CD14-positive monocyte (primary cell): ENCODE measurements around the gene ACAA1. TPM values are rescaled to one million over a fixed set of nuclear protein-coding genes. Genes with fewer than 3 reads are reported as not detected.
"Not testable (repeated sequence)": the region's sequence is repeated elsewhere in the genome, so short reads cannot be mapped to it uniquely, and the experiment has no call there.

Experiments used
- DNase-seq, 3 donors: peaks; one replicate each; pipeline ENCODE4 v3.0.0-alpha.2; 2011 to 2022
- H2AFZ ChIP-seq: 2 replicates; pipeline ENCODE4 v1.6.0; 2012; ENCODE audit warnings: mild to moderate bottlenecking, low read depth, low read length, inconsistent platforms; ENCODE audit not compliant: insufficient read depth, poor library complexity, severe bottlenecking
- H3K27ac ChIP-seq, 2 donors: 1 replicate in 1 of 2; 2 replicates in 1 of 2; pipeline ENCODE4 v1.5.1; 2012 to 2013; ENCODE audit warnings: low read length in 2 of 2, control low read depth in 1 of 2, inconsistent platforms in 1 of 2, low read depth in 1 of 2, mild to moderate bottlenecking in 1 of 2
- H3K27me3 ChIP-seq, 2 donors: one replicate each; pipeline versions ENCODE4 v1.6.0 to v1.6.1; 2011 to 2013; ENCODE audit warnings: low read length in 2 of 2; ENCODE audit not compliant: control insufficient read depth in 2 of 2, insufficient read depth in 2 of 2
- H3K36me3 ChIP-seq, 2 donors: replicated peaks in 1 of 2; 1 replicate in 1 of 2; 2 replicates in 1 of 2; pipeline versions ENCODE4 v1.5.1 to v1.6.1; 2012 to 2013; ENCODE audit warnings: low read length in 2 of 2, control low read depth in 1 of 2, inconsistent platforms in 1 of 2, mild to moderate bottlenecking in 1 of 2; ENCODE audit not compliant: insufficient read depth in 2 of 2, control insufficient read depth in 1 of 2
- H3K4me1 ChIP-seq, 2 donors: 1 replicate in 1 of 2; 2 replicates in 1 of 2; pipeline versions ENCODE4 v1.5.1 to v1.6.1; 2012 to 2013; ENCODE audit warnings: low read length in 2 of 2, control low read depth in 1 of 2, inconsistent platforms in 1 of 2, mild to moderate bottlenecking in 1 of 2, moderate library complexity in 1 of 2; ENCODE audit not compliant: insufficient read depth in 2 of 2, control insufficient read depth in 1 of 2
- H3K4me2 ChIP-seq: replicated peaks from 2 replicates; pipeline ENCODE3; 2012; ENCODE audit warnings: low read length, moderate library complexity, mild to moderate bottlenecking; ENCODE audit not compliant: poor library complexity, severe bottlenecking; ENCODE audit errors: extremely low read depth
- H3K4me3 ChIP-seq, 3 experiments: fragments of 200-600 bp in 1 of 3; sonication (generic) in 1 of 3; replicated peaks in 1 of 3; 1 replicate in 2 of 3; 2 replicates in 1 of 3; pipeline ENCODE4 v1.5.1; 2011 to 2013; ENCODE audit warnings: low read length in 3 of 3, mild to moderate bottlenecking in 3 of 3, control low read depth in 2 of 3, low read depth in 2 of 3, inconsistent platforms in 1 of 3, moderate library complexity in 1 of 3
- H3K79me2 ChIP-seq: 2 replicates; pipeline ENCODE4 v1.6.0; 2012; ENCODE audit warnings: mild to moderate bottlenecking, control low read depth, inconsistent platforms, low read length, moderate library complexity; ENCODE audit not compliant: insufficient read depth
- H3K9ac ChIP-seq: 2 replicates; pipeline ENCODE4 v1.6.0; 2017; ENCODE audit warnings: low read length, mild to moderate bottlenecking; ENCODE audit not compliant: insufficient read depth, poor library complexity, severe bottlenecking
- H3K9me3 ChIP-seq, 2 donors: replicated peaks in 1 of 2; 1 replicate in 1 of 2; 2 replicates in 1 of 2; pipeline versions ENCODE4 v1.5.1 to v1.6.1; 2012 to 2013; ENCODE audit warnings: low read length in 2 of 2, control low read depth in 1 of 2; ENCODE audit not compliant: control insufficient read depth in 1 of 2, insufficient read depth in 1 of 2
- H4K20me1 ChIP-seq: 2 replicates; pipeline ENCODE4 v1.6.0; 2012; ENCODE audit warnings: mild to moderate bottlenecking, low read length, control low read depth, moderate library complexity; ENCODE audit not compliant: insufficient read depth
- H3K27ac Mint-ChIP-seq, 7 donors: one replicate each; pipeline ENCODE4 v1.8.0; 2020; ENCODE audit warnings: mild to moderate bottlenecking in 7 of 7, mixed read lengths in 7 of 7, moderate library complexity in 6 of 7, inconsistent platforms in 2 of 7
- H3K27me3 Mint-ChIP-seq, 3 donors: one replicate each; pipeline ENCODE4 v1.8.0; 2021 to 2022; ENCODE audit warnings: low read depth in 3 of 3, mild to moderate bottlenecking in 3 of 3, mixed read lengths in 3 of 3, moderate library complexity in 3 of 3, inconsistent platforms in 1 of 3
- H3K36me3 Mint-ChIP-seq, 2 donors: one replicate each; pipeline ENCODE4 v1.8.0; 2020; ENCODE audit warnings: mixed read lengths in 2 of 2, inconsistent platforms in 1 of 2, mild to moderate bottlenecking in 1 of 2
- H3K4me1 Mint-ChIP-seq: one replicate; pipeline ENCODE4 v1.8.0; 2020; ENCODE audit warnings: mild to moderate bottlenecking, mixed read lengths
- H3K4me3 Mint-ChIP-seq, 2 donors: one replicate each; pipeline ENCODE4 v1.8.0; 2020; ENCODE audit warnings: mild to moderate bottlenecking in 2 of 2, mixed read lengths in 2 of 2, moderate library complexity in 1 of 2
- H3K9me3 Mint-ChIP-seq, 7 donors: one replicate each; pipeline ENCODE4 v1.8.0; 2020 to 2022; ENCODE audit warnings: mixed read lengths in 7 of 7, mild to moderate bottlenecking in 6 of 7, moderate library complexity in 6 of 7, inconsistent platforms in 2 of 7
- CTCF ChIP-seq: fragments of 200-600 bp; IDR thresholded peaks from one replicate; pipeline ENCODE4 v1.8.0; 2022; ENCODE audit warnings: antibody characterized with exemption, mild to moderate bottlenecking
- WGBS: methylation state at CpG from one replicate; pipeline ENCODE4 v1.1.5; 2013; ENCODE audit warnings: missing lambda C conversion rate; ENCODE audit not compliant: insufficient coverage; 5-methylcytosine and 5-hydroxymethylcytosine counted together
- intact Hi-C, 2 donors: fragments of 100-400 bp; cut with micrococcal nuclease; formaldehyde crosslinking; loops; one replicate each; pipeline versions ENCODE4 v1.15.0 to v1.15.1; 2023
- polyA plus RNA-seq, 3 donors: library from polyadenylated mRNA; depleted of rRNA in 1 of 3; unstranded in 2 of 3; stranded (reverse) in 1 of 3; fragments of 300-500 nt in 2 of 3; fragments of >200 nt in 1 of 3; fragmentation: Illumina TruSeq in 2 of 3; gene quantifications; 1 replicate in 2 of 3; 2 replicates in 1 of 3; pipeline ENCODE4 v1.2.3, GENCODE V29; 2012 to 2021

ACAA1 gene
- polyA plus RNA-seq, 3 donors = 123 to 268 (median 133) TPM

GRCh38 chr3:38137615-38138348, 855 bp upstream of the ACAA1 start:
- Histone ChIP-seq H3K4me3 (peak overlapping the region; percentile 89 to 99 (median 96)), H3K36me3 (peaks cover 43 to 55% of the 10 kb centered on the region in 2 donors), H4K20me1 (peaks cover 63% of the 10 kb centered on the region), H3K4me1 (peaks cover 50 to 69% of the 10 kb centered on the region in 2 donors), H3K9ac (peak overlapping the region; percentile 96), H3K9me3 (no peaks in the 10 kb centered on the region), H3K79me2 (peaks cover 84% of the 10 kb centered on the region), H3K4me2 (peak overlapping the region; percentile 95), H3K27ac (peak overlapping the region; percentile 95 to 97), H2AFZ (peak overlapping the region; percentile 78), H3K27me3 (no peaks in the 10 kb centered on the region)
- no peaks in the 10 kb centered on the region for H3K27me3 Mint-ChIP-seq
- H3K36me3 Mint-ChIP-seq = peaks cover 51 to 60% of the 10 kb centered on the region in 2 donors
- peak in 2 of 3 donors; percentile 6 to 26 for DNase-seq
- intact Hi-C loops = loop anchor here (1.0 to 10.0 kb wide), 4 partner anchors 27 to 207 kb away; partner anchors contain the start of genes OXSR1 (in 2 of the 2) and XYLB (in 1 of the 2)
- peaks cover 71% of the 10 kb centered on the region for H3K4me1 Mint-ChIP-seq
- 20% methylated on average over 17 of the region's 22 CpGs for WGBS
- no peak for TF ChIP-seq CTCF
- peak overlapping the region; percentile 97 to 100 (median 99) for H3K27ac Mint-ChIP-seq
- peaks cover 0 to 1% (median 0%) of the 10 kb centered on the region in 7 donors for H3K9me3 Mint-ChIP-seq
- H3K4me3 Mint-ChIP-seq = peak overlapping the region; percentile 95 to 99

GRCh38 chr3:38136393-38136776, 542 bp downstream of the ACAA1 start:
- Histone ChIP-seq H3K27me3 (no peaks in the 10 kb centered on the region), H2AFZ (peak overlapping the region; percentile 80), H3K4me2 (peak overlapping the region; percentile 95), H3K36me3 (peaks cover 46 to 55% of the 10 kb centered on the region in 2 donors), H3K79me2 (peaks cover 96% of the 10 kb centered on the region), H3K9me3 (no peaks in the 10 kb centered on the region), H3K27ac (peak overlapping the region; percentile 15 to 97), H3K4me1 (peaks cover 45 to 55% of the 10 kb centered on the region in 2 donors), H4K20me1 (peaks cover 71% of the 10 kb centered on the region), H3K4me3 (peak overlapping the region; percentile 71 to 99 (median 96)), H3K9ac (peak overlapping the region; percentile 96)
- Mint-ChIP-seq H3K27ac (peak overlapping the region; percentile 83 to 99 (median 94)), H3K27me3 (no peaks in the 10 kb centered on the region), H3K9me3 (peaks cover 0 to 1% (median 0%) of the 10 kb centered on the region in 7 donors), H3K4me1 (peaks cover 73% of the 10 kb centered on the region), H3K4me3 (peak overlapping the region; percentile 95 to 99), H3K36me3 (peaks cover 55 to 60% of the 10 kb centered on the region in 2 donors)
- intact Hi-C loops = loop anchor here in 1 of 2 donors (10.0 kb wide), 2 partner anchors 88 to 208 kb away; partner anchors contain the start of gene XYLB
- no peak for TF ChIP-seq CTCF
- 0% methylated on average over 18 of the region's 20 CpGs for WGBS
- peak in 1 of 3 donors; percentile 30 for DNase-seq

GRCh38 chr3:38135621-38136277, 1.2 kb downstream of the ACAA1 start:
- Histone ChIP-seq H2AFZ (peak overlapping the region; percentile 80), H3K4me2 (peak overlapping the region; percentile 95), H4K20me1 (peaks cover 71% of the 10 kb centered on the region), H3K79me2 (peaks cover 95% of the 10 kb centered on the region), H3K4me1 (peaks cover 38 to 48% of the 10 kb centered on the region in 2 donors), H3K4me3 (peak overlapping the region; percentile 71 to 99 (median 96)), H3K27ac (peak overlapping the region; percentile 15 to 97), H3K9ac (peak overlapping the region; percentile 96), H3K36me3 (peaks cover 46 to 55% of the 10 kb centered on the region in 2 donors)
- Mint-ChIP-seq H3K27ac (peak overlapping the region; percentile 83 to 99 (median 94)), H3K4me3 (peak overlapping the region; percentile 95 to 99), H3K4me1 (peaks cover 68% of the 10 kb centered on the region), H3K36me3 (peaks cover 55 to 60% of the 10 kb centered on the region in 2 donors)
- 3% methylated on average over 5 of the region's 10 CpGs for WGBS
- not testable (repeated sequence) for H3K27me3 Mint-ChIP-seq, H3K9me3 ChIP-seq, H3K9me3 Mint-ChIP-seq, H3K27me3 ChIP-seq
- DNase-seq = peak in 2 of 3 donors; percentile 57 to 59
- intact Hi-C loops = loop anchor here in 1 of 2 donors (10.0 kb wide), 2 partner anchors 89 to 209 kb away; partner anchors contain the start of gene XYLB
